SU-DHL-6 (cell line): ENCODE results near the gene SLC46A3.

Experiments
- H2AFZ ChIP-seq: fragments of 200-600 bp; sonication (generic); 2 replicates; pipeline ENCODE4 v1.6.1; 2014; ENCODE audit warnings: low read depth, mild to moderate bottlenecking, moderate library complexity, mixed read lengths, antibody characterized with exemption, low read length; ENCODE audit not compliant: severe bottlenecking
- H3F3A ChIP-seq: fragments of 200-600 bp; shearing (Covaris generic); 2 replicates; pipeline ENCODE4 v1.6.0; 2016; ENCODE audit warnings: antibody characterized with exemption, mild to moderate bottlenecking; ENCODE audit not compliant: insufficient read depth
- H3K27ac ChIP-seq: fragments of 200-600 bp; sonication (generic); 2 replicates; pipeline ENCODE4 v1.5.1; 2016; ENCODE audit warnings: low read depth, mild to moderate bottlenecking, low read length, moderate library complexity, mixed read lengths
- H3K27me3 ChIP-seq: fragments of 200-600 bp; sonication (generic), shearing (Covaris generic); 2 replicates; pipeline ENCODE4 v1.6.0; 2014; ENCODE audit warnings: mild to moderate bottlenecking, low read length
- H3K36me3 ChIP-seq: fragments of 200-600 bp; sonication (generic); 2 replicates; pipeline ENCODE4 v1.6.1; 2014; ENCODE audit warnings: mild to moderate bottlenecking, low read length, mixed read lengths
- H3K4me2 ChIP-seq: fragments of 300-600, 200-600 bp; shearing (Covaris generic), sonication (generic); 2 replicates; pipeline ENCODE4 v1.6.0; 2014; ENCODE audit warnings: low read length, low read depth, mild to moderate bottlenecking; ENCODE audit not compliant: poor library complexity, severe bottlenecking
- H3K4me3 ChIP-seq: fragments of 200-600 bp; sonication (generic); 2 replicates; pipeline ENCODE4 v1.5.1; 2014; ENCODE audit warnings: antibody characterized with exemption, low read length, mild to moderate bottlenecking, mixed read lengths; ENCODE audit not compliant: insufficient read depth, poor library complexity, severe bottlenecking
- H3K79me2 ChIP-seq: fragments of 200-600 bp; sonication (generic); 2 replicates; pipeline ENCODE4 v1.6.1; 2014; ENCODE audit warnings: mild to moderate bottlenecking, low read length, moderate library complexity; ENCODE audit not compliant: insufficient read depth
- H3K9ac ChIP-seq: fragments of 200-600 bp; sonication (generic); 2 replicates; pipeline ENCODE4 v1.7.0; 2014; ENCODE audit warnings: mild to moderate bottlenecking, low read length
- H3K9me2 ChIP-seq: fragments of 200-600 bp; sonication (generic); replicated peaks from 2 replicates; pipeline ENCODE4 v1.6.1; 2014; ENCODE audit warnings: low read length; ENCODE audit not compliant: insufficient read depth
- H3K9me3 ChIP-seq: fragments of 200-600 bp; sonication (generic); 2 replicates; pipeline ENCODE4 v1.6.1; 2014; ENCODE audit warnings: low read length, mixed read lengths; ENCODE audit not compliant: insufficient read depth
- H4K20me1 ChIP-seq: fragments of 200-600 bp; sonication (generic); 2 replicates; pipeline ENCODE4 v1.6.1; 2014; ENCODE audit warnings: low read depth, mild to moderate bottlenecking, antibody characterized with exemption, low read length, moderate library complexity, mixed read lengths
- EZH2phosphoT487 ChIP-seq: fragments of 200-600 bp; sonication (generic), shearing (Covaris generic); conservative IDR thresholded peaks from 2 replicates; pipeline ENCODE4 v1.6.1; 2018; ENCODE audit warnings: mild to moderate bottlenecking, antibody characterized with exemption, low read length, moderate library complexity, mixed read lengths
- TF ChIP-seq, protein P1 (sequence below): fragments of 200-600 bp; sonication (generic); IDR thresholded peaks from one replicate; pipeline ENCODE4 v1.5.1; 2017; ENCODE audit warnings: antibody characterized with exemption, mild to moderate bottlenecking, low read length, moderate library complexity; ENCODE audit not compliant: insufficient read depth, poor library complexity, severe bottlenecking

Gene SLC46A3

DNA sequence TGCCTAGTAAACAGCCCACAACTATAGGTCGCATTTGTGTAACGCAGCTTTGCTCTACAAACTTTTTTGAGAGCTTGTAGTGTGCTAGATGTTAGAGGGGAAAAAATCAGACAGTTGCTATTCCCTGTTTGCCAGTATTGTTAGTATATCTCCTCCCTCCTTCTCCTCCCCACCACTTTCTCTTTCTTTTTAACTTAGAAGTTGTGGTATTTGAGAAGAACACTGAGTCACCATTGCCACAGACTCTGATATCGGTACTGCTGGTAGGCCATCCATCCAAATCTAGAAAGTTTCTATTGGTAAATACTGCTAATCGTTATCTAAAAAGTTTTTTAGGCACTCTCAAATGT, 59.2 kb downstream of the SLC46A3 start:
- no peaks in the 10 kb centered on the region for H3K27me3 ChIP-seq
- no peaks in the 10 kb centered on the region; the same call in 1 of the 2 replicates for H4K20me1 ChIP-seq
- no peaks in the 10 kb centered on the region for H3K9me2 ChIP-seq
- no peaks in the 10 kb centered on the region for H3F3A ChIP-seq
- TF ChIP-seq, protein P1, sequence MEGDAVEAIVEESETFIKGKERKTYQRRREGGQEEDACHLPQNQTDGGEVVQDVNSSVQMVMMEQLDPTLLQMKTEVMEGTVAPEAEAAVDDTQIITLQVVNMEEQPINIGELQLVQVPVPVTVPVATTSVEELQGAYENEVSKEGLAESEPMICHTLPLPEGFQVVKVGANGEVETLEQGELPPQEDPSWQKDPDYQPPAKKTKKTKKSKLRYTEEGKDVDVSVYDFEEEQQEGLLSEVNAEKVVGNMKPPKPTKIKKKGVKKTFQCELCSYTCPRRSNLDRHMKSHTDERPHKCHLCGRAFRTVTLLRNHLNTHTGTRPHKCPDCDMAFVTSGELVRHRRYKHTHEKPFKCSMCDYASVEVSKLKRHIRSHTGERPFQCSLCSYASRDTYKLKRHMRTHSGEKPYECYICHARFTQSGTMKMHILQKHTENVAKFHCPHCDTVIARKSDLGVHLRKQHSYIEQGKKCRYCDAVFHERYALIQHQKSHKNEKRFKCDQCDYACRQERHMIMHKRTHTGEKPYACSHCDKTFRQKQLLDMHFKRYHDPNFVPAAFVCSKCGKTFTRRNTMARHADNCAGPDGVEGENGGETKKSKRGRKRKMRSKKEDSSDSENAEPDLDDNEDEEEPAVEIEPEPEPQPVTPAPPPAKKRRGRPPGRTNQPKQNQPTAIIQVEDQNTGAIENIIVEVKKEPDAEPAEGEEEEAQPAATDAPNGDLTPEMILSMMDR, result no peak
- TF ChIP-seq EZH2phosphoT487, result no peak
- peak overlapping the region; percentile 44; the same call in 1 of the 2 replicates for H3K27ac ChIP-seq
- no peaks in the 10 kb centered on the region for H3K9me3 ChIP-seq
- H3K4me2 ChIP-seq, result peak overlapping the region; percentile 92
- peak overlapping the region; percentile 78 for H3K4me3 ChIP-seq
- peaks cover 22% of the 10 kb centered on the region; the same call in 1 of the 2 replicates for H3K36me3 ChIP-seq
- peaks cover 66% of the 10 kb centered on the region for H3K79me2 ChIP-seq
- peak overlapping the region; percentile 63 for H2AFZ ChIP-seq
- H3K9ac ChIP-seq, result peak overlapping the region; percentile 76

DNA sequence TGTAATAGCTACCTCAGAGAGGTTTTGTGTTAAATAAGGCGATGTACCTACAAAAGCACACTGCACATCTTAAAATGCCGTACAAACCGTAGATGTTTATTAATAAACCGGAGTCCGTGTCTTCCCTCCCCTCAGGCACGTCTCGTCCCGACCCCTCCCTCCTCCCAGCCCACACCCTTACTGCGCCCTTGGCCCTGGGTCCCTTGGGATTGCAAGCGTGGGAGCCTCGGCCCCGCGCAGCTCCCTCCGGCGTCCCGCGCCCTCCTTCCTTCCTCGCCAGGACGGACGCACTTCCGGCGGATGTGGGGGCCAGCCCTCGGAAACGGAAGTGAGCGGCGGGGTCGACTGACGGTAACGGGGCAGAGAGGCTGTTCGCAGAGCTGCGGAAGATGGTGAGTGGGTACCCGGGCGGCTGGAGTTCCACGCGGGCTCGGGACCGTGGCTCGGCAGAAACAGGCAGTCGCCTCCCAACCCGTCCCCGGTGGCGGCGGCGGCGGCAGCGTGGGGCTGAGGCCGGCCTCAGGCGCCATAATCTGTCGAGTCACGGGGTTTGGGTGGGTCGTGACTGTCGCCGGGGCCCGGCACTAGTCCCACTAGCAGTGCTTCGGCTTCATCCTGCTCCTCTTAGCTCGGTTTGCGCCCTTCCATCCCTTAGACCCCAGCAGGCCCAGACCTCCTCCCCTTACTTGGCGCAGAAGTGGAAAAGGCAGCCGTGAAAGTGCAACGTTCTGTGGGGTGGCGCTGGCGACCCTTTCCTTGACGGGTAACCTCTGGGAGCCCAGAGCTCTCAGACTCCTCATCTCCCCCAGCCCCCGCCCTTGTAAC, 59.8 kb downstream of the SLC46A3 start, which contains the start of gene POMP:
TSS of gene POMP (plus strand) at position 335 of the 825 bp plus-strand sequence. CDS start at position 390, 55 bp downstream.
- Histone ChIP-seq H3K27me3 (no peaks in the 10 kb centered on the region), H3K27ac (peak within 1 kb of the TSS; percentile 44), H3K9ac (peak within 1 kb of the TSS; percentile 76)

DNA sequence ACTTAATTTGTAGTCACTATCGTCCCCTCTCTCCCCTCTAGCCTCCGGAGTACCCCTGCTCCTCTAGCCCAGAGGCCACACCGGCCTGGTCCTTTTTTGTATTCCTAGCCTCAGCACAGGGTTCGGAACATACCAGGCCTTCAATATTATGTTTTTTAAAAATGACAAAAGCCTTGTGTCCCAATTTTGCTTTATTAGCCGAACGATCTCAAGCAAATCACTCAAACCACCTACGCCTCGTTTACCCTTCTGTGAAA, 60.3 kb downstream of the SLC46A3 start:
- H3K79me2 ChIP-seq, result peaks cover 59% of the 10 kb centered on the region
- no peak for TF ChIP-seq EZH2phosphoT487
- TF ChIP-seq, protein P1, result no peak

More for the DNA sequence above, 59.8 kb downstream of the SLC46A3 start, which contains the start of gene POMP:
- peak within 1 kb of the TSS; percentile 92 for H3K4me2 ChIP-seq
- H3F3A ChIP-seq, result no peaks in the 10 kb centered on the region
- H3K36me3 ChIP-seq, result peaks cover 18% of the 10 kb centered on the region; the same call in 1 of the 2 replicates
- peak within 1 kb of the TSS; percentile 63 for H2AFZ ChIP-seq
- H4K20me1 ChIP-seq, result no peaks in the 10 kb centered on the region; the same call in 1 of the 2 replicates
- peaks cover 64% of the 10 kb centered on the region for H3K79me2 ChIP-seq
- no peaks in the 10 kb centered on the region for H3K9me2 ChIP-seq
- TF ChIP-seq, protein P1, result no peak
- no peak for TF ChIP-seq EZH2phosphoT487
- peak within 1 kb of the TSS; percentile 78 for H3K4me3 ChIP-seq
- no peaks in the 10 kb centered on the region for H3K9me3 ChIP-seq

More for the DNA sequence above, 60.3 kb downstream of the SLC46A3 start:
- peaks cover 13% of the 10 kb centered on the region; the same call in 1 of the 2 replicates for H3K36me3 ChIP-seq
- H3K27ac ChIP-seq, result peak overlapping the region; percentile 44
- H4K20me1 ChIP-seq, result no peaks in the 10 kb centered on the region; the same call in 1 of the 2 replicates
- H3F3A ChIP-seq, result no peaks in the 10 kb centered on the region
- peak overlapping the region; percentile 76 for H3K9ac ChIP-seq
- no peaks in the 10 kb centered on the region for H3K27me3 ChIP-seq
- peak overlapping the region; percentile 92 for H3K4me2 ChIP-seq
- H2AFZ ChIP-seq, result peak overlapping the region; percentile 63
- H3K9me2 ChIP-seq, result no peaks in the 10 kb centered on the region
- H3K9me3 ChIP-seq, result no peaks in the 10 kb centered on the region
- H3K4me3 ChIP-seq, result peak overlapping the region; percentile 78
